HG03064 (cell line): ENCODE results near the gene SRPK1.

Experiments
- ATAC-seq: cut with Tn5 transposase; IDR thresholded peaks from one replicate; pipeline ENCODE4 v1.9.1; 2021; ENCODE audit warnings: low read depth; ENCODE audit not compliant: unreplicated experiment

Gene SRPK1

DNA sequence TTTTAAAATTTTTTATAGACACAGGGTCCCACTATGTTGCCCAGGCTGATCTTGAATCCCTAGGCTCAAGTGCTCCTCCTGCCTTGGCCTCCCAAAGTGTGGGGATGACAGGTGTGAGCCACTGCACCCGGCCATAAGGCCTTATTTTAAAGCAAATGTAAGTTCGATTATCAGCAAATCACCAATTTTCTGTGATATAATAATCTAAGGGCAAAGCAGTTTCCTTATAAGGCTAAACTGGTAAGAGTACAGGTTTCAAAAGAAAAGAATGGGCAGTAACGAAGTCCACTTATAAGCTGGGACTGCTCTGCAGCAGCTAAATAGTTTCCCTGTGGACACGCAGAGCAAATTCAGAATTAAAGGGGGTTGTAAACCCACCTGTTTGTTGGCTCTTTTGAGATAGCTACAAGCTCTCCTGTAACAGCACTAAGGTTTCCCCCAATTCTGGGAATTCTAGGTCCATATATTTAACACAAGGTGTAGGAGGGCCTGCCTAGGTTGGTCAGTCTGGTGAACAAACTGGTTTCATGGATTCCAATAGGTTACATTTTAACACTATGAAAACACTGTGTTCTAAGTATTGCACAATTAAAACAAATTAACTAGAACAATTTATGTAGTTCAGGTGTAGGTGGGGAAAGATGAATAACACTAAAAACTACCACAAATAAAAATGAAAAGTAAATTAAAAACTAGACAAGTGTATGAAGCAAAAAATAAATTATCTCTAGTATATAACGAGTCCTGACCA, 89.5 kb downstream of the SRPK1 start:
- no peak for ATAC-seq

DNA sequence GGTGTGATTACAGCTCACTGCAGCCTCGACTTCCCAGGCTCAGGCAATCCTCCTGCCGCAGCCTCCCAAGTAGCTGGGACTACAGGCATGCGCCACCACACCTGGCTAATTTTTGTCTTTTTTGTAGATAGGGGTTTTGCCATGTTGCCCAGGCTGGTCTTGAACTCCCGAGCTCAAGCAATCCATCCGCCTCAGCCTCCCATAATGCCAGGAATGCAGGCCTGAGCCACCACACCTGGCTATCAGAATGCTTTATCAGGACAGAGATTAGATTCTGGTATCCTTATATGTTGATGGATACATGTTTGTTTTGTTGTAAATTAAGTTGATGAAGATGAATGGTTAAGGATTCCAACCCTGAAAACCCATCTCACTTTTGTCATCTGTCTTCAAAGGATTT, 91.6 kb downstream of the SRPK1 start:
- no peak for ATAC-seq

DNA sequence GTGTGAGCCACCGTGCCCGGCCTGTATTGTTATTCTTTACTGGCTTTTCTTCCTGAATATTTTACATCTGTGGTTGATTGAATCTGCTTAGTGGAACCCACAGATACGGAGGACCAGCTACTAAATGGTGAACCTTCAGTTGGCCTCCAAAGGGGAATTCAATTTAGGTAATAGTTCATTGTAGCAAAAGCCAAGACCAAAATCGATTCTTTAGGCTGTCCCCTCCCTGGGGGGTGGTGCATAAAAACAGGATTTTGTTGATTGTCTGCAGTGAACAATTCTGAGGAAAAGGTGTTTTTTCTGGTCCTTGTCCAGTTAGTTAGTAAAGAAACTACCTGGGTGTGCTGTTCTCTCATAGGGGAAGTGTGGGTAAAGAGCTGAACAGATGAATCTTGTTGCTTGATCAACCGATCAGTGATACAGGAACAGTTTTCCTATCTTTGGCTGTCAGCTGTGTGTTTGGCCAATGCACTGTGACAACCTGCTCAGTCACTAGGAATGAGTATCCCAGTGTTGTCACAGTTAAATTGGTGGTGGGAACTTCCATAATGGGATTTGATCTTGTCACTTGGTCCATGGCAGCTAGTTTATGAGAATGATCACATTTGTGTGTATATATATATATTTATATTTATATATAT, 96.2 kb downstream of the SRPK1 start:
- no peak for ATAC-seq

DNA sequence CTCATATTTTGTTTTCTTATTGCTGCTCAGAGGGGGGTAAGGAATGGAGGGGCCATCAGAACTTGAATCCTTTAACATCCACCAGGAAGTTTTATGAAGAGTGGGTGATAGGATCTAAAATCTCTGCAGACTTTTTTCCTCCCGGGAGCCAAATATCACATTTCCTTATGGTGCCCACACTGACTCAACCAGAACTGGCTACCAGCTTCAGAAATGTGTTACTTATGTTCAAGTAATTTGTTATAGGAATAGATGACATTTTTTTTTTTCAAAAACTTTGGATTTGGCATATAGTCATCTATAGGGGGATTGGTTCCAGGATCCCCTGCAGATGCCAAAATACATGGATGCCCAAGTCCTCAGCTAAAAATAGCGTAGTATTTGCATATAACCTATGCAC, 97.3 kb downstream of the SRPK1 start:
- no peak for ATAC-seq

DNA sequence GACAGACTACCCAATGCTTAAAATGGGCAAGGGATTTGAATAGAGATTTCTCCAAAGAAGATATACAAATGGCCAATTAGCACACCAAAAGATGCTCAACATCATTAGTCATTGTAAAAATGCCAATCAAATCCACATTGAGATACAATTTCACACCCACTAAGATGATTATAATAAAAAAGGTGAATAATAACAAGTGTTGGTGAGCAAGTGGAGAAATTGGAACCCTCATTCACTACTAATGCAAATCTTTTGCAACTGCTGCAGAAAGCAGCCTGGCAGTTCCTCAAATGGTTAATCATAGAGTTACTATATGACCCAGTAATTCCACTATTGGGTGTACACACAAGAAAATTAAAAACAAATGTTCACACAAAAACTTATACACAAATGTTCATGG, 103.4 kb downstream of the SRPK1 start:
- ATAC-seq: no peak

DNA sequence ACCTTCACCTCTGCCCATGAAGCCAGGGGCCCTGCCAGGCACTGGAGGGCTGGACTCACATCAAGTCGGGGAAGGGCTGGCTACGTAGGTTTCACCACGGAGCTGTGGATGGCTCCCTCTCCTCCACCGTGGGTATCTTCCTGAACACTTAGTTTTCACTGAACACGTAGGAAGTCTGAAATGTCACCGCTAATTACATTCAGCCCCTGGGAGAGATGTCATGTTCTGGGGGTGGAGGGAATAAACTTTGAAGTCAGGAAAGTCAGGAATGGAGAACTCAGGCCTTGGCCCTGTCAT, 109.3 kb downstream of the SRPK1 start:
- ATAC-seq: no peak

DNA sequence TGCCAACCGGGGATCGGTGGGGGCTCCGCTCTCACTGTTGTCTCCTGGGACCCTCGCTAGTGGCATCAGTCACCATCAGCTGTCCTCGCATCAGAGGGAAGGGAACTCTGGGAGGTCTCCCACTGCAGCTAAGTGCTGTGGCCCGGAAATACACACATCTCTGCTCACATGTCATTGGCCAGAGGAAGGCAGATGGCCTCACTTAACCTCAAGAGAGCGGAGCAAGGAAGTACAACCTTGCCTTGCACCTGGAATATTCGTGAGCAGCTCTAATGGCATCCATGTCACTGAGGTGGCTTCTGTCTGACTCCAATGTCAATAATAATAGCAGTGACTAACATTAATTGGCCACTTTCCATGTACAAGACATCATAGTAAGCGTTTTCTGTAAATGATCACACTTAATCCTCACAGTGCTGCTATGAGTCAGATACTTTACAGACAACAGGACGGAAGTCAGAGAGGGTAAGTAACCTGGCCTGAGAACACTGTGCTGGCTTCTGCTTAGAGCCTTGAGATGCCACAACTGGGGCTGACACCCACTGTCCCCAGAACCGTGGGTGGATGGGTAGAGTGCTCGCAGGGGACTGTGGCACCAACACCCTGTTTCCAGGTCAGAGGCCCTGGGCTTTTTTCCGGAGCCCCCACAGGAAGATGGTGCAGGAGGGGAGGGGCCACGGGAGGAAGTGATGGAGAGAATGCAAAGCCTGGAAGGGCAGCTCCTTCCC, 109.8 kb downstream of the SRPK1 start:
- ATAC-seq: no peak

DNA sequence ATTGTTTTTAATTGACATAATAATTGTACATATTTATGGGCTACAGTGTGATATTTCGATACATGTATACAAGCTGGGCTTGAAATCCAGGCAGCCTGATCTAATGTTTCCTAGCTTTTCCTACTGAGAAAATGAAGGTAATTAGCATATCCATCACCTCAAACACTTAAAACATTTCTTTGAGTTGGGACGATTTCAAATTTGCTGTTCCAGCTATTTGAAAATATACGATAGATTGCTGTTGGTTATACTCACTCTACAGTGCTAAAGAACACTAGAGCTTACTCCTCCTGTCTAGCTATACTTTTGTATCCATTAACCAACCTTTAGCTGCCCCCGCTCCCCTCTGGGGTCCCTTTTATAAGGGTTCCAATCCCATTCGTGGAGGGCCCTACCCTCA, 111.1 kb downstream of the SRPK1 start:
- no peak for ATAC-seq

DNA sequence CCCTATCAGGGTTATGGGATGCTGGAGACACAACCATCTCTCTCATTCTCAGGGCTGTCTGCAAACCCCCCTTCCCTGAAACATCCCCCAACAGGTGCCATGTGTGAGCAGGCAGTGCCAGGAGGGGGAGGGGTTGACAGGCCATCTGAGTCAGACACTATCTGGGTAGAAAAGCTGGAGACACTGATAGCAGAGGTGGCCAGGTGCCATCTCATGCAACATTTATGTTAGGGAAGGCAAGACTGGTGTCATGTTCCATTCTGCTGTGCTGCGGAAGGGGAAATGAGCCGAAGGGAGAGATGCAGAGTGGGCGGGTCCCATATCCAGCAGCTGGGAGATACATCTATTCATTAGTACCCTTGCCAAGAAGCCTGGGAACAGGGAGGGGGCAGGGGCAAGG, 112.2 kb downstream of the SRPK1 start:
- ATAC-seq: no peak

DNA sequence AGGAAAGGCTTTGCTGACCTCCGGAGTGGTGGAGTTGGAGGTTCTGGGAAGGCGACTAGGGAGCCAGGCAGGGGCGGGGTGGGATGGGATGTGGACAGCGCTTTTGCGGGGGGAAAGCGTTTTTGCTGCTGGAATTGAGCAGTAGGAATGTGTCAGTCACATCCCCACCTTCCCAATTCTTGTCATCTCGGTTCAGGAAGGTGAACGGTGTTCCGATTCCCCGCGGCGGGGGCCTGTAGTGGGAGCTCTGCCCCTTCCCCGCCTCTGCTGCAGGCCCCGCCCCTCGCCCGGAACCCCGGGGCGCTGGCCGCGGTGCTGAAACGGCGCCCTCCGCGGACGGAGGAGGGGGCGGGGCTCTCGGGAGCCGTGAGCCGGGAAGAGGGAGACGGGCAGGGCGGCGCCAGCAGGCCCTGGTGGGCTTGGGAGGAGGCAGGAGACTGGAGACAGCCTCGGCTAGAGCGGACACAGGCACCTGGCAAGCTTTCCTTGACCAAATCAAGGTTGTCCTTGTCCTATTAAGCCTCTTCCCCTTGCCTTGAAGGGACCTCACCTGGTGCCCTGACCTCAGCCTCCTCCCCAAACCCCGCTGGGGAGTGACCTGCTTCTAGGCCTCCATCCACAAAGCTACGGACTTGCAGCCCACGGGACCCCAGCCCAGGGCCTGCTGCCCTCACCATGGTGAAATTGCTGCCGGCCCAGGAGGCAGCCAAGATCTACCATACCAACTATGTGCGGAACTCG, 115.7 kb downstream of the SRPK1 start, which contains the start of gene LHFPL5:
LHFPL5 (plus strand) TSS at position 357 of the 741 bp plus-strand sequence; CDS start at position 676, 319 bp downstream.
- no peak for ATAC-seq

DNA sequence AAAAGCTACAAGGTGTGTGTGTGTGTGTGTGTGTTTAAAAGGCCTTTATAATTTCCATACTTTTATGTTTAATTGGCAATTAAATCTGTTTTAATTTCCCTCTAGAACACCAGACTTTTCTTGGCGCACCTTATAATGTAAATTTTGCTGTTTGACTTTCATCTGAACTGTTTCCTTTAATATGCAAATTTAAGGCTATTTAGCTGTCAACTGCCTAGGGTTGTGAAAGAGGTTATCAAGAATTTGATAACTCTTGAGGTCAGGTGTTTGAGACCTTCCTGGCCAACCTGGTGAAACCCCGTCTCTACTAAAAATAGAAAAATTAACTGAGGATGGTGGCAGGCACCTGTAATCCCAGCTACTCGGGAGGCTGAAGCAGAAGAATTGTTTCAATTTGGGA, 119.8 kb downstream of the SRPK1 start:
- no peak for ATAC-seq

DNA sequence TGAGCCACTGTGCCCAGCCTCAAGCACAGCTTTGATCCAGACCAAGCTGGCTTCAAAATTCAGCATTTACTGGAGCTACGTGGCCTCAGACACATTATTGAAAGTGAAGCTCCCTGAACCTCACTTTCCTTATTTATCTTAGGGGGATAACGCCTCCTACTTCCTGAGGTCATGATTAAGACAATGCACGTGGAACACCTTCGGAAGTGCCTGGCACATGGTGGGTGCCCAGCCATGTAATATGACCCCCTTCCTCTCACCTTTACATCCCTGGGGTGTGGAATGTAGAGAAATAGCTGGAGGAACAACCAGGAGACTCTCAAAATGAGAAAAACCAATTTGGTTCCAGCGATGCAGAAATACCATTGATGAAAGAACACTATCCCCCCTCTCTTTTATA, 122.2 kb downstream of the SRPK1 start:
- no peak for ATAC-seq

DNA sequence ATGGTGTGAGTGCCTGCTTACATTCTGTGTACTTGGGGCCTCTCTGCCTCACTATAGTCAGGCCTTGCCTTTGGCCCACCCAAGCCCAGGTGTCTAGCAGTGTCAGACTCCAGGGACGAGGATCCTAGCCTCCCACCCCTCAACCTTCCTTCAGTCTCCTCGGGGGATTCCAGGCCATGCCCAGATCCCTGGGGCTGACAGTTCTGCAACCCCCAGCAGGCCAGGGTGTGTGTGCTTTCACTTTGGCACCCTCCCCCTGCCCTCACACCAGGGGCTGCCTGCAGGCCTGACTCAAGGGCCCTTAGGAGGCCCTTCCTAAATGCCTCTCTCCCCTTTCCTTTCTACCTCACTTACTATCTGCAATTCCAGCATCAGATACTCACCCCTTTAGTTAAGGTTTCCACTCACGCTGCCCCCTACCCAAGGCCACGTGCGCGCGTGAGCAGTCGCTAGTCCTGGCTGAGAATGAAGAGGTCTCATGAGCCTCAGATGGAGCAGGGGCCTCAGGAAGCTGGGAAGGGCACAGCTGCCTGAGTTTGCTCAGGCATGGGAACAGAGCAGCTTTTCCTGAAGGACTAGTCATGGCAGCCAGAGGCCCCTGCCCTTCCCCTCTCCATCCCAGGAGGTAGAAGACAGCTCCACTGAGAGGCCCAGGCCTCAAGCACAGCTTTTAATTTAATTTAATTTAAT, 122.9 kb downstream of the SRPK1 start:
- ATAC-seq: no peak

DNA sequence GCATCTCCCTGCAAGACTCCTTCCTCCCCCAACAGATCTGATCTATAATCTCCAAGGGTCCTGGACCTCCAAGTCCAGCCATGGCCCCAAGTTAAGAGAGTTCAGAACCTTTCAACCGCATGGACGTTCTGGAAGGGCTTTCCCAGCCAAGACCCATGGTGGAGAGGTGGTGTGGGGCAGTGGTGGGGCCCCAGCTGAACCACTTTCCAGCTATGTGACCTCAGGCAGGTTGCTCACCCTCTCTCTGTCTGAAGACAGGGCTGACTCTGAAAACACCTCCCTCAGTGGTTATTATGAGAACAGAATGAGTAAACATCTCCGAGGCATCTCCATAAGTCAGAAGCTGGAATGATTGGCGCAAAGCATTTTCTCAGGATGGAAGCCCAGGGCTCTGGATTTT, 124.7 kb downstream of the SRPK1 start:
- ATAC-seq: no peak

DNA sequence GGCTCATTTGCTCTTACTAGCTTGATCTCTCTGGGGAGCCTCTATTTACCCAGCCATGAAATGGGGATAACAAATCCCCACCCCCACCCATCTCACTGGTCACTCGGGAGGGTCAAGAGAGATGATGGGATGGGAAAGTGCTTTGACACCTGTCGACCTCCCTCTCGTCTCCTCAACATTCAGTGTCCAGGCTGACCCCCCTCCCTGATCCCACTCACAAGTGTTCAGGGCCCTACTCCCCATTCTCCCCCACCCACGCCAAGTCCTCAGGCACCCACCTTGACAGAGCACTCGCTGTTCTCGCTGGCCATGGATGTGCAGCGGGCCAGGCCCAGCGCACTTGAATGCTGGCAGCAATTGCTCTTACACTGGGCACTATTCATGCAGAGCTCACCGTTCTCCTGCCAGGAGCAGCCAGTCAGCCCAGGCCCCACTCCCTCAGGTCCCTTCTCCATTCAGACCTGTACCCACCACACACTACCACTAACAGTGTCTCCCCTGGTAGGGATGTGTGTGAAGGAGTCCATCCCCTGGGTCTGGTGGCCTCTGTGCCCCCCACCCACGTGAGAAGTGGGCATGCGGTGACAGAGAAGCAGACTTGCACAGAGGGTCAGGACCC, 125.3 kb downstream of the SRPK1 start:
- ATAC-seq: no peak

DNA sequence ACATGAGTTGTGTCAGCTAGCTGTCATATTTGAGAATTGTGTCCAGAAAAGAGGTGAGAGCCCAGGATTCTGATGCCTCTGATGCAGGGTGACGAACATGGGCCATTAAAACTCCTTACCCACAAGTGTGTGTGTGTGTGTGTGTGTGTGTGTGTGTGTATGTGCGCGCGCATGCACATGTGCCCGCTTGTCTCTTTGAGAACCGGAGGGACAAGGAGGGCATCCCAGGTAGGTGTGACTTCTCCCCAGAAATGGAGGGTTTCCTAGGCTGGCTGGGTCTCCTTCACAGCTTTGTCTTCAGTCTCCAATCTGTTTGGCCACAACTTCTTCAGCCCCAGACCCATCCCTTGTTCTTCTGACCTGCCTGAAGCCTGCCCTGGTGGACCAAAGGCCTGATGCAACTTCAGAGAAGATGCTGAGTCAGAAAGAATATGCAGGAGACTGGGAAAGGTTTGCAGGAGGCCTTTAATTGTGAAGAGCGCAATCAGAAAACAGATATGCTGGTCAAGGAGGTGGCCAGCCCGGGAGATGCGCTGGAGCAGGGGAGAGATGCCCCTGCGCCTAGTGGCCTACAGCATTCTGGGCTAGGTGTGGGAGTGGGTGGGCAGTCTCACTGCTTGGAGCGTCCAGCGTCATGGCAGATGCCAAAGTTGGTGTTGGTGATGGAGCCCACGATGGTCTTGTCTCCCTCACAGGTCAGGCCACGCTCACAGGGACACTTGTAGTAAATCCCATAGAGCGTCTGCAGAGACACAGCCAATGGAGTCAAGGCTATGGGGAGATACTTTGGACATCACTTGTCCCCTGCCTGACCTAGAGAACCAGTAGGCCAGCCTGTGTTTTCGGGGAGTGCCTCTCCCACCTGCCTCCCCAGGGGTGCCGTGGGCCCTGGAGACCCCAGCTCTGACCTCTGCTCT, 126.1 kb downstream of the SRPK1 start:
- no peak for ATAC-seq

DNA sequence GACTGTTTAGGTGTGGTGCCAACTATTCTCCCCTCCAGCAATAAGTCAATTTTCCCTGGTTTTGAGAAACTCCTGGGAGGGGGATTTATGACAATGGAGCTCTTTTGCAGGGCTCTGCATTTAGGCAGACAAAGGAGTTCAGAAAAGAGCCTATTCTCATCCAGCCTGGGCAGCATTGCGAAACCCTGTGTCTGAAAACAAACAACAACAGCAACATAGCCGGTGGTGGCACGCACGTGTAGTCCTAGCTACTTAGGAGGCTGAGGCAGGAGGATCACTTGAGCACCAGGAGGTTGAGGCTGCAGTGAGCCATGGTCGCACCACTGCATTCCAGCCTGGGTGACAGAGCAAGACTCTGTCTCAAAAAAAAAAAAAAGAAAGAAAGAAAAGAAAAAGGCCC, 130.2 kb downstream of the SRPK1 start:
- no peak for ATAC-seq

DNA sequence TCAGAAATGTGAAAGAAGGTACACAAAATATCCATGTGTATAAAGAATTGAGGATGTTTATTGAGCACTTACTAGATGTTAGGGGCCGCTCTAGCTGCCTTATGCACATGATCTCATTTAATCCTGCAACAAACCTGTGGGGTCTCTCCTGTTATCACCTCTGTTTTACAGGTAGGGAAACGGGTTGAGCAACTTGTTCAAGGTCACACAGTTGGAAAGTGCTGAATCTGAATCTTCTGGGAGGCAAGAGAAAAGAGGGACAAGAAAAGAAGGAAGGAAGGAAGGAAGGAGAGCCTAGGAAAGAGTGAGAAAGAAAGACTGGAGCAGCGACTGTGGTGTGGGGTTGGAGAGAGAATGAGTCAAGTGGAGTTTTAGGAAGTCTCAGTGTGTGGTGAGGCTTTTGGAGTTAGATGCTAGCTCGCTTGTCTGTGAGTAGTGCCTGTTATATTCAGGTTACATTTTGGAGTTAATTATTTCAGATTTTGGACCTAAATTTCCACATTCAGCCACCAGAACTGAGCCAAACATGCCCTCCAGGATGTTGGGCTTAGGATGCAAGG, 132.4 kb downstream of the SRPK1 start:
- ATAC-seq: no peak
